Spleen (tissue), 11 donors: Measurements from ENCODE around the gene ZNF740. TPM values are rescaled to one million over a fixed set of nuclear protein-coding genes. Genes with fewer than 3 reads are reported as not detected.

ENCODE experiments used
- DNase-seq: peaks from one replicate; pipeline ENCODE4 v3.0.0-alpha.2; 2020
- H3K27ac ChIP-seq, 8 donors: fragments of 200-600 bp; sonication (generic) in 7 of 8; 1 replicate in 4 of 8; 2 replicates in 4 of 8; pipeline versions ENCODE4 v1.5.0 to v1.8.0; 2016 to 2021; ENCODE audit warnings: inconsistent platforms in 4 of 8, mild to moderate bottlenecking in 4 of 8, moderate library complexity in 1 of 8
- H3K27me3 ChIP-seq, 7 donors: fragments of 200-600 bp; sonication (generic) in 6 of 7; replicated peaks in 1 of 7; 1 replicate in 4 of 7; 2 replicates in 3 of 7; pipeline versions ENCODE4 v1.5.0 to v1.8.0; 2016 to 2021; ENCODE audit warnings: inconsistent platforms in 3 of 7, mild to moderate bottlenecking in 1 of 7
- H3K36me3 ChIP-seq, 6 donors: fragments of 200-600 bp; sonication (generic) in 5 of 6; 1 replicate in 4 of 6; 2 replicates in 2 of 6; pipeline versions ENCODE4 v1.5.0 to v1.8.0; 2016 to 2021; ENCODE audit warnings: inconsistent platforms in 2 of 6
- H3K4me1 ChIP-seq, 6 donors: fragments of 200-600 bp; sonication (generic) in 5 of 6; 1 replicate in 3 of 6; 2 replicates in 3 of 6; pipeline versions ENCODE4 v1.5.0 to v1.8.0; 2016 to 2021; ENCODE audit warnings: inconsistent platforms in 3 of 6
- H3K4me3 ChIP-seq, 8 donors: fragments of 200-600 bp; sonication (generic) in 7 of 8; 1 replicate in 4 of 8; 2 replicates in 4 of 8; pipeline versions ENCODE4 v1.5.0 to v1.8.0; 2016 to 2021; ENCODE audit warnings: inconsistent platforms in 4 of 8, mild to moderate bottlenecking in 4 of 8, moderate library complexity in 2 of 8
- H3K9me3 ChIP-seq, 8 donors: fragments of 200-600 bp; sonication (generic) in 7 of 8; 1 replicate in 4 of 8; 2 replicates in 4 of 8; pipeline versions ENCODE4 v1.5.0 to v1.8.0; 2016 to 2021; ENCODE audit warnings: inconsistent platforms in 4 of 8
- POLR2A ChIP-seq, 3 donors: fragments of 450-650 bp; IDR thresholded peaks; one replicate each; pipeline ENCODE4 v1.5.1; 2017; ENCODE audit warnings: antibody characterized with exemption in 3 of 3, mild to moderate bottlenecking in 1 of 3
- POLR2AphosphoS5 ChIP-seq, 3 donors: sonication (generic); formaldehyde crosslinking; IDR thresholded peaks; one replicate each; pipeline ENCODE4 v1.5.1; 2017; ENCODE audit warnings: antibody characterized with exemption in 3 of 3
- WGBS, 5 donors: extraction: QIAGEN DNeasy Blood & Tissue Kit in 3 of 5; methylation state at CpG; one replicate each; pipeline versions ENCODE4 v1.1.5 to v1.1.7; 2013 to 2018; 5-methylcytosine and 5-hydroxymethylcytosine counted together
- intact Hi-C: fragments of 100-400 bp; cut with DNase I; formaldehyde crosslinking; loops from one replicate; pipeline ENCODE4 v1.15.0; 2023; ENCODE audit warnings: low total_unique reads
- polyA plus RNA-seq, 3 donors: library from polyadenylated mRNA; stranded (reverse); fragments of 200-250 nt; gene quantifications; one replicate each; pipeline ENCODE4 v1.2.1, GENCODE V29; 2013
- total RNA-seq, 7 donors: library from RNA; depleted of rRNA in 3 of 7; stranded (reverse); fragments of >200 nt in 3 of 7; fragmentation: NEBNext Ultra II Directional in 4 of 7; extraction: Animal tissue kit (Norgen Biotek cat#: 25700) in 4 of 7; gene quantifications; one replicate each; pipeline versions ENCODE4 v1.1.0 to v1.2.1, GENCODE V29; 2016 to 2021
- TF ChIP-seq, protein P1 (sequence below), 11 experiments: fragments of 200-600 bp in 7 of 11; fragments of 450-650 bp in 4 of 11; sonication (generic) in 4 of 11; IDR thresholded peaks in 8 of 11; conservative IDR thresholded peaks in 3 of 11; 1 replicate in 7 of 11; 2 replicates in 4 of 11; pipeline versions ENCODE4 v1.4.0 to v1.8.0; 2016 to 2021; ENCODE audit warnings: antibody characterized with exemption in 11 of 11, inconsistent platforms in 4 of 11, mild to moderate bottlenecking in 1 of 11
- donor health status: healthy with polysubstance abuse.
- donor health status: DM: no; HTN: no; CAD: no; lungs with moderate emphysema.
- donor health status: DM: no; HTN: no; CAD: no.
- donor health status: Bipolar disorder and iron deficiency.
- donor health status: healthy.
- donor health status: DM: no; HTN: no; CAD: no.
- donor health status: DM: yes; HTN: yes; CAD: no.

Gene ZNF740
- total and polyA plus RNA-seq, 10 donors: 5.6 to 66.1 (median 27.4) TPM

DNA sequence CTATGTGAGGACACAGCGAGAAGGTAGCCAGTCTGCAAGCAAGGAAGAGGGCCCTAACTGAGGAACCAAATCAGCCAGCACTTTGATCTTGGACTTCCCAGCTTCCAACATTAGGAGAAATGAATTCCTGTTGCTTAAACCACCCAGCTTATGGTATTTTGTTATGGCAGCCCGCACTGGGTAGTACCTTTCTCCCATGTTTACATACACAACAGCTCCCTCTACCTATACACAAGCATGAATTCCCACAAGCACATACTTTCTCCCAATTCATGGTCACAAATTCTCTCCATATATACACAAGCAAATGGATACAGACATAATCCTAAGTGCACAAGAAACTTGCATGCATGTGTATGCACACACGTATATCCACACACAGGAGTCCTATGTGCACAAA, 19.2 kb downstream of the ZNF740 start:
- intact Hi-C loops: loop anchor here (10.0 kb wide), 1 partner anchor 125 kb away; the partner anchor contains the start of gene SPRYD3

DNA sequence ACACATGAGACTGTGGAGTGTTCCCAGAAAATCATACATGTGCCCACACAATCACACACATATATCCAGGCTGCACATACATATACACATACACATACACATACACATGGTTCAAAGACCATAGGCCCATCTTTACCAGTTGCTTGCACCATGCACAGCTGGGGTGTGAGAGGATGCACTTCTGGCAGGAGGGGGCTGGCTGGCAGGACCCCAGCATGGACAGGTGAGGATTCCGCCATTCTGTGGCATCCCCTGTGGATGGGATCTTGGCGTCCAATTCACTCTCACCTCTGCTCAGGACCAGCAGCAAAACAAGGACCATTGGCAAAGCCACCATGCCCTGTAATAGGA, 19.6 kb downstream of the ZNF740 start:
- Histone ChIP-seq H3K27me3 (no peaks in the 10 kb centered on the region), H3K4me3 (peak overlapping the region in 1 of 8 donors; percentile 38), H3K27ac (peak overlapping the region in 6 of 8 donors; percentile 29 to 72 (median 54)), H3K4me1 (peaks cover 38 to 94% (median 79%) of the 10 kb centered on the region in 6 donors), H3K36me3 (peaks cover 0 to 35% (median 9%) of the 10 kb centered on the region in 6 donors), H3K9me3 (no peaks in the 10 kb centered on the region)
- DNase-seq: no peak
- intact Hi-C loops: loop anchor here (10.0 kb wide), 1 partner anchor 125 kb away; the partner anchor contains the start of gene SPRYD3
- no peak for TF ChIP-seq POLR2AphosphoS5 (IDR thresholded peaks at IDR 0.05)
- TF ChIP-seq, protein P1, sequence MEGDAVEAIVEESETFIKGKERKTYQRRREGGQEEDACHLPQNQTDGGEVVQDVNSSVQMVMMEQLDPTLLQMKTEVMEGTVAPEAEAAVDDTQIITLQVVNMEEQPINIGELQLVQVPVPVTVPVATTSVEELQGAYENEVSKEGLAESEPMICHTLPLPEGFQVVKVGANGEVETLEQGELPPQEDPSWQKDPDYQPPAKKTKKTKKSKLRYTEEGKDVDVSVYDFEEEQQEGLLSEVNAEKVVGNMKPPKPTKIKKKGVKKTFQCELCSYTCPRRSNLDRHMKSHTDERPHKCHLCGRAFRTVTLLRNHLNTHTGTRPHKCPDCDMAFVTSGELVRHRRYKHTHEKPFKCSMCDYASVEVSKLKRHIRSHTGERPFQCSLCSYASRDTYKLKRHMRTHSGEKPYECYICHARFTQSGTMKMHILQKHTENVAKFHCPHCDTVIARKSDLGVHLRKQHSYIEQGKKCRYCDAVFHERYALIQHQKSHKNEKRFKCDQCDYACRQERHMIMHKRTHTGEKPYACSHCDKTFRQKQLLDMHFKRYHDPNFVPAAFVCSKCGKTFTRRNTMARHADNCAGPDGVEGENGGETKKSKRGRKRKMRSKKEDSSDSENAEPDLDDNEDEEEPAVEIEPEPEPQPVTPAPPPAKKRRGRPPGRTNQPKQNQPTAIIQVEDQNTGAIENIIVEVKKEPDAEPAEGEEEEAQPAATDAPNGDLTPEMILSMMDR (IDR thresholded peaks at IDR 0.05 in 8 of 11, conservative IDR thresholded peaks at IDR 0.05 in 3 of 11): no peak
- TF ChIP-seq POLR2A (IDR thresholded peaks at IDR 0.05): no peak
- WGBS, 5 donors: 68 to 86% (median 73%) methylated on average over 2 of the region's 2 CpGs; no CpG with 5 or more reads in 1 of the 5 donors

More for the DNA sequence above, 19.2 kb downstream of the ZNF740 start:
- Histone ChIP-seq H3K9me3 (no peaks in the 10 kb centered on the region), H3K27me3 (no peaks in the 10 kb centered on the region), H3K27ac (peak overlapping the region in 2 of 8 donors; percentile 65 to 72), H3K4me3 (peak overlapping the region in 1 of 8 donors; percentile 38), H3K36me3 (peaks cover 0 to 38% (median 9%) of the 10 kb centered on the region in 6 donors), H3K4me1 (peaks cover 38 to 91% (median 76%) of the 10 kb centered on the region in 6 donors)
- no peak for TF ChIP-seq POLR2AphosphoS5 (IDR thresholded peaks at IDR 0.05)
- TF ChIP-seq, protein P1 (IDR thresholded peaks at IDR 0.05 in 8 of 11, conservative IDR thresholded peaks at IDR 0.05 in 3 of 11): no peak
- TF ChIP-seq POLR2A (IDR thresholded peaks at IDR 0.05): no peak
- WGBS, 5 donors: 84 to 93% (median 88%) methylated on average over 3 of the region's 3 CpGs
- no peak for DNase-seq

DNA sequence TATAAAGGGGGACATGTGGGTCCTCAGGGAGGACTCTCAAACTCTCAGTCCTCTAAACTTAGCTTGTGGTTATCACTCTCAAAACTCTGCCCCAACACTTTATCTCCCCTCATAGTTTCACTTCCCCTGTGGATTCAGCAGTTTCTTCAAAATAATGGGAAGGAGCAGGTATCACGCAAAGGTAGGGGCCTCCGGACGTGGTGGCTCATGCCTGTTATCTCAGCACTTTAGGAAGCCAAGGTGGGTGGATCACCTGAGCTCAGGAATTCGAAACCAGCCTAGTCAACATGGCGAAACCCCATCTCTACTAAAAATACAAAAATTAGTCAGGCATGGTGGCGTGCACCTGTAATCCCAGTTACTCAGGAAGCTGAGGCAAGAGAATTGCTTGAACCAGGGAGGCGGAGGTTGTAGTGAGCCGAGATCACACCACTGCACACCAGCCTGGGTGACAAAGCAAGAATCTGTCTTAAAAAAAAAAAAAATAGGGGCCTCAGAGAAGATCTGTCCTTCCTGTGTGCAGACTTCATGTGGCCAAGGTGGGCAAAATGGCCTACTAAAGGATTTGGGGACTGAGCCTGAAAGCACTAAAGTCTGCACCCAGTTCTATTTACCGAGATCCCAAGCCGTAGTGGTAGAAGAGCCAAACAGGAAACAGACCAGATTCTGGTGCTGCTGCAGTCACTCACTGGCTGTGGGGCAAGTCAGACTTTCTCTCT, 20.1 kb downstream of the ZNF740 start:
- TF ChIP-seq POLR2AphosphoS5 (IDR thresholded peaks at IDR 0.05): peak in 1 of 3 donors; percentile 20
- TF ChIP-seq, protein P1 (IDR thresholded peaks at IDR 0.05 in 8 of 11, conservative IDR thresholded peaks at IDR 0.05 in 3 of 11): no peak
- intact Hi-C loops: loop anchor here (10.0 kb wide), 1 partner anchor 126 kb away; the partner anchor contains the start of gene SPRYD3
- Histone ChIP-seq H3K9me3 (no peaks in the 10 kb centered on the region), H3K36me3 (peaks cover 0 to 29% (median 9%) of the 10 kb centered on the region in 6 donors), H3K27me3 (no peaks in the 10 kb centered on the region), H3K4me1 (peaks cover 38 to 94% (median 82%) of the 10 kb centered on the region in 6 donors), H3K27ac (peak overlapping the region in 6 of 8 donors; percentile 29 to 72 (median 54)), H3K4me3 (peak overlapping the region in 1 of 8 donors; percentile 38)
- DNase-seq: no peak
- WGBS, 5 donors: 30 to 44% (median 41%) methylated on average over 10 of the region's 10 CpGs

DNA sequence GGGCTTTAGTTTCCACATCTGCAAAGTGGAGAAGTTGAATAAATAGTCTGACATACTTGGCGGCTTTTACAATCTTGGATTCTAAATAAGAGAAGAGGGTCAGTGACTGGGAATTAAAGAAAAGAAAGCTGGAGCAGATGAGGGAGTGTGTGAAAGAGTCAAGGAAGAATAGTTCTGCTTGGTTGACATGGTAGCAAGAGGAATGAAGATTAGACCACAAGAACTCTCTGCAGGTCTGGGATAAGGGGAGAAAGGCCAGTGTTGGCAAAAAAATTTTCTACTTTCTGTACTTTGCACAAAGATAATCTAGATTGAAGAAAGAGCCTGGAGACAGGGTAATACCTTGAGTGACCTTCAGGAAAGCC, 20.6 kb downstream of the ZNF740 start:
- WGBS, 5 donors: 33 to 52% (median 38%) methylated on average over 1 of the region's 1 CpG
- Histone ChIP-seq H3K27ac (peak overlapping the region in 6 of 8 donors; percentile 29 to 72 (median 54)), H3K4me3 (peak overlapping the region in 1 of 8 donors; percentile 38), H3K4me1 (peaks cover 38 to 99% (median 87%) of the 10 kb centered on the region in 6 donors), H3K36me3 (peaks cover 0 to 24% (median 7%) of the 10 kb centered on the region in 6 donors), H3K27me3 (no peaks in the 10 kb centered on the region), H3K9me3 (no peaks in the 10 kb centered on the region)
- intact Hi-C loops: loop anchor here (10.0 kb wide), 1 partner anchor 126 kb away; the partner anchor contains the start of gene SPRYD3
- no peak for DNase-seq
- no peak for TF ChIP-seq POLR2AphosphoS5 (IDR thresholded peaks at IDR 0.05)
- TF ChIP-seq, protein P1 (IDR thresholded peaks at IDR 0.05 in 8 of 11, conservative IDR thresholded peaks at IDR 0.05 in 3 of 11): no peak
- no peak for TF ChIP-seq POLR2A (IDR thresholded peaks at IDR 0.05)
